ENCODE results near the gene PRKD2. TPM values are rescaled to one million over a fixed set of nuclear protein-coding genes. Genes with fewer than 3 reads are reported as not detected.
A peak's percentile ranks its signal among the peaks of the same experiment; 100 is the strongest.

Gene PRKD2
- total and polyA plus RNA-seq, 10 donors: 63.4 to 132 (median 110) TPM

DNA sequence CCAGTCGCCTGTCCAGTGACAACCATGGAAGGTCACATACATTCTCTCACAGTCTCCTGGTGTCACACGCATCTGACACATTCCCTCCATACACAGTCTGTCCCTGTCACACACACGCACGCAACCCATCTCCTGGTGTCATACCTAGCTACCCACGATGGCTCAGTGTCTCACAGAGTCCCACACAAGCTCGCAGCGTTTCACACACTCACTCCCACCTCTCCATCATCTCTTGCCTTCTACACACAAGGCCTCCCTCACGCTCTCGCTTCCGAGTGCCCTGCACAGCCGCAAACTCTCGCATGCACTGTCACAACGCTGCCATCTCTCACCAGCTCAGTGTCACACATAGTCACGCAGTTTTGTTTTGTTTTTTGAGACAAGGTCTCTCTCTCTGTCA is 79.7 kb downstream of the PRKD2 start:
- no peak overlapping the region for H3K27ac ChIP-seq
- no peaks in the 10 kb centered on the region for H3K36me3 ChIP-seq
- peaks cover 0 to 87% (median 17%) of the 10 kb centered on the region in 7 donors for H3K27me3 ChIP-seq (replicated peaks in 1 of 7)
- TF ChIP-seq POLR2A (IDR thresholded peaks at IDR 0.05): no peak
- TF ChIP-seq, protein P1, sequence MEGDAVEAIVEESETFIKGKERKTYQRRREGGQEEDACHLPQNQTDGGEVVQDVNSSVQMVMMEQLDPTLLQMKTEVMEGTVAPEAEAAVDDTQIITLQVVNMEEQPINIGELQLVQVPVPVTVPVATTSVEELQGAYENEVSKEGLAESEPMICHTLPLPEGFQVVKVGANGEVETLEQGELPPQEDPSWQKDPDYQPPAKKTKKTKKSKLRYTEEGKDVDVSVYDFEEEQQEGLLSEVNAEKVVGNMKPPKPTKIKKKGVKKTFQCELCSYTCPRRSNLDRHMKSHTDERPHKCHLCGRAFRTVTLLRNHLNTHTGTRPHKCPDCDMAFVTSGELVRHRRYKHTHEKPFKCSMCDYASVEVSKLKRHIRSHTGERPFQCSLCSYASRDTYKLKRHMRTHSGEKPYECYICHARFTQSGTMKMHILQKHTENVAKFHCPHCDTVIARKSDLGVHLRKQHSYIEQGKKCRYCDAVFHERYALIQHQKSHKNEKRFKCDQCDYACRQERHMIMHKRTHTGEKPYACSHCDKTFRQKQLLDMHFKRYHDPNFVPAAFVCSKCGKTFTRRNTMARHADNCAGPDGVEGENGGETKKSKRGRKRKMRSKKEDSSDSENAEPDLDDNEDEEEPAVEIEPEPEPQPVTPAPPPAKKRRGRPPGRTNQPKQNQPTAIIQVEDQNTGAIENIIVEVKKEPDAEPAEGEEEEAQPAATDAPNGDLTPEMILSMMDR (IDR thresholded peaks at IDR 0.05 in 8 of 11, conservative IDR thresholded peaks at IDR 0.05 in 3 of 11): no peak
- no peak for TF ChIP-seq POLR2AphosphoS5 (IDR thresholded peaks at IDR 0.05)
- 81 to 87% (median 84%) methylated on average over 14 of the region's 14 CpGs for WGBS, 5 donors
- no peaks in the 10 kb centered on the region for H3K9me3 ChIP-seq
- intact Hi-C loops (cut with DNase I; ENCODE audit: low total_unique reads): no loop called here
- DNase-seq: no peak
- H3K4me1 ChIP-seq: peaks cover 24 to 65% (median 50%) of the 10 kb centered on the region in 6 donors
- H3K4me3 ChIP-seq: no peak overlapping the region

- intact Hi-C loops (cut with DNase I; ENCODE audit: low total_unique reads): no loop called here
- DNase-seq: peak; percentile 75
- no peaks in the 10 kb centered on the region for H3K36me3 ChIP-seq
- H3K27ac ChIP-seq: peak within 1 kb of the TSS in 1 of 8 donors; percentile 24
- no peak within 1 kb of the TSS for H3K4me3 ChIP-seq
- no peaks in the 10 kb centered on the region for H3K9me3 ChIP-seq
- TF ChIP-seq POLR2AphosphoS5 (IDR thresholded peaks at IDR 0.05) (no peak), POLR2A (IDR thresholded peaks at IDR 0.05) (no peak)
- TF ChIP-seq, protein P1 (IDR thresholded peaks at IDR 0.05 in 8 of 11, conservative IDR thresholded peaks at IDR 0.05 in 3 of 11): no peak
- H3K4me1 ChIP-seq: peaks cover 24 to 72% (median 52%) of the 10 kb centered on the region in 6 donors
- peaks cover 0 to 87% (median 17%) of the 10 kb centered on the region in 7 donors for H3K27me3 ChIP-seq (replicated peaks in 1 of 7)
- WGBS, 5 donors: 32 to 51% (median 40%) methylated on average over 19 to 34 of the region's 34 CpGs
Measured at GRCh38 chr19:46635920-46636761, 80.8 kb downstream of the PRKD2 start, which contains the start of gene GNG8. Gene GNG8, minus strand, starts transcription at chr19:46636202. Its CDS starts 1,520 bp downstream, at chr19:46634682.

GRCh38 chr19:46634656-46635218 is 82.2 kb downstream of the PRKD2 start:
- intact Hi-C loops (cut with DNase I; ENCODE audit: low total_unique reads): no loop called here
- no peaks in the 10 kb centered on the region for H3K9me3 ChIP-seq
- TF ChIP-seq POLR2AphosphoS5 (IDR thresholded peaks at IDR 0.05): no peak
- TF ChIP-seq, protein P1 (IDR thresholded peaks at IDR 0.05 in 8 of 11, conservative IDR thresholded peaks at IDR 0.05 in 3 of 11): no peak
- no peak for TF ChIP-seq POLR2A (IDR thresholded peaks at IDR 0.05)
- H3K4me1 ChIP-seq: peaks cover 21 to 74% (median 51%) of the 10 kb centered on the region in 6 donors
- peak overlapping the region in 1 of 8 donors; percentile 45 for H3K27ac ChIP-seq
- H3K4me3 ChIP-seq: peak overlapping the region in 4 of 8 donors; percentile 16 to 61 (median 22)
- H3K36me3 ChIP-seq: no peaks in the 10 kb centered on the region
- H3K27me3 ChIP-seq (replicated peaks in 1 of 7): peaks cover 0 to 74% (median 12%) of the 10 kb centered on the region in 7 donors
- DNase-seq: peak; percentile 74
- WGBS, 5 donors: 6 to 10% (median 7%) methylated on average over 23 of the region's 23 CpGs

Measured in spleen (tissue), 11 donors.